ENCODE measurements around the gene NEURL1. TPM values are rescaled to one million over a fixed set of nuclear protein-coding genes. Genes with fewer than 3 reads are reported as not detected.

The NEURL1 gene
- total RNA-seq, 1 donor from 2014 or later: 0.64 TPM

- DNase-seq (no peak), ATAC-seq (peak; percentile 38)
- Histone ChIP-seq H3K4me3 (no peak overlapping the region), H3K27me3 (no peaks in the 10 kb centered on the region), H3K4me1 (peaks cover 29% of the 10 kb centered on the region), H3K9me3 (no peaks in the 10 kb centered on the region), H3K36me3 (peaks cover 31% of the 10 kb centered on the region), H3K27ac (peak overlapping the region; percentile 24)
- intact Hi-C loops (cut with DNase I): no loop called here
- TF ChIP-seq CTCF (IDR thresholded peaks at IDR 0.05): no peak
Measured at GRCh38 chr10:103616705-103617601, 123.4 kb downstream of the NEURL1 start.

- H3K36me3 ChIP-seq: peaks cover 28% of the 10 kb centered on the region
- DNase-seq: no peak
- H3K4me1 ChIP-seq: peaks cover 29% of the 10 kb centered on the region
- H3K4me3 ChIP-seq: no peak overlapping the region
- no peaks in the 10 kb centered on the region for H3K27me3 ChIP-seq
- no peaks in the 10 kb centered on the region for H3K9me3 ChIP-seq
- peak overlapping the region; percentile 58 for H3K27ac ChIP-seq
- intact Hi-C loops (cut with DNase I): no loop called here
- TF ChIP-seq CTCF (IDR thresholded peaks at IDR 0.05): no peak
- ATAC-seq: no peak
Measured at GRCh38 chr10:103617602-103618385, 124.3 kb downstream of the NEURL1 start.

GRCh38 chr10:103618575-103619423 lies 125.3 kb downstream of the NEURL1 start:
- Histone ChIP-seq H3K36me3 (peaks cover 25% of the 10 kb centered on the region), H3K27ac (peak overlapping the region; percentile 58), H3K4me3 (no peak overlapping the region), H3K9me3 (no peaks in the 10 kb centered on the region), H3K4me1 (peaks cover 29% of the 10 kb centered on the region), H3K27me3 (no peaks in the 10 kb centered on the region)
- no peak for TF ChIP-seq CTCF (IDR thresholded peaks at IDR 0.05)
- intact Hi-C loops (cut with DNase I): no loop called here
- DNase-seq (no peak), ATAC-seq (peak; percentile 16)

GRCh38 chr10:103619424-103620351 lies 126.2 kb downstream of the NEURL1 start:
- Histone ChIP-seq H3K27me3 (no peaks in the 10 kb centered on the region), H3K4me1 (peaks cover 29% of the 10 kb centered on the region), H3K36me3 (peaks cover 27% of the 10 kb centered on the region), H3K4me3 (no peak overlapping the region), H3K27ac (peak overlapping the region; percentile 58), H3K9me3 (no peaks in the 10 kb centered on the region)
- no peak for TF ChIP-seq CTCF (IDR thresholded peaks at IDR 0.05)
- intact Hi-C loops (cut with DNase I): no loop called here
- DNase-seq: no peak
- no peak for ATAC-seq

Data from upper lobe of right lung (tissue), 1 donor.